Testis (tissue), 3 donors: ENCODE results near the gene MON2. TPM values are rescaled to one million over a fixed set of nuclear protein-coding genes. Genes with fewer than 3 reads are reported as not detected.

Source experiments
- DNase-seq: peaks from one replicate; pipeline ENCODE4 v3.0.0-alpha.2; 2019
- H3K27ac ChIP-seq, 2 donors: fragments of 200-600 bp; sonication (generic); one replicate each; pipeline ENCODE4 v1.5.1; 2019
- H3K27me3 ChIP-seq: fragments of 200-600 bp; sonication (generic); one replicate; pipeline ENCODE4 v1.5.1; 2019
- H3K36me3 ChIP-seq: fragments of 200-600 bp; sonication (generic); one replicate; pipeline ENCODE4 v1.5.1; 2017; ENCODE audit warnings: low read depth; ENCODE audit errors: missing control alignments
- H3K4me1 ChIP-seq: fragments of 200-600 bp; sonication (generic); one replicate; pipeline ENCODE4 v1.5.1; 2019
- H3K4me3 ChIP-seq, 2 donors: fragments of 200-600 bp; sonication (generic); one replicate each; pipeline ENCODE4 v1.5.1; 2017 to 2019
- H3K9me3 ChIP-seq: fragments of 200-600 bp; sonication (generic); one replicate; pipeline ENCODE4 v1.5.1; 2017
- CTCF ChIP-seq, 3 experiments: fragments of 450-650 bp in 2 of 3; fragments of 200-600 bp in 1 of 3; sonication (generic) in 1 of 3; IDR thresholded peaks; one replicate each; pipeline ENCODE4 v1.5.1; 2016 to 2019; ENCODE audit warnings: antibody characterized with exemption in 3 of 3, mild to moderate bottlenecking in 2 of 3, moderate library complexity in 1 of 3
- POLR2A ChIP-seq: fragments of 450-650 bp; IDR thresholded peaks from one replicate; pipeline ENCODE4 v1.6.1; 2017; ENCODE audit warnings: antibody characterized with exemption, mild to moderate bottlenecking, moderate library complexity
- WGBS, 2 donors: methylation state at CpG; one replicate each; pipeline ENCODE4 v1.1.5; 2018; 5-methylcytosine and 5-hydroxymethylcytosine counted together
- intact Hi-C: fragments of 100-400 bp; cut with DNase I; formaldehyde crosslinking; loops from one replicate; pipeline ENCODE4 v1.15.1; 2023; ENCODE audit warnings: low total_unique reads
- microRNA counts, 2 donors: library from miRNA; unstranded; fragments of <30 nt; microRNA quantifications; one replicate each; lab custom pipeline; 2016
- microRNA-seq, 2 donors: library from miRNA; unstranded; fragments of <30 nt; microRNA quantifications; one replicate each; pipeline ENCODE4, GENCODE V29; 2016; ENCODE audit warnings: borderline number of aligned reads in 2 of 2, borderline replicate concordance in 1 of 2
- polyA plus RNA-seq: library from polyadenylated mRNA; stranded (reverse); fragments of 350-450 nt; fragmentation: Illumina TruSeq; extraction: RNeasy Lipid Tissue Mini Kit (QIAGEN cat#74804); gene quantifications from one replicate; pipeline ENCODE4 v1.2.3, GENCODE V29; 2014; ENCODE audit warnings: low read depth, low replicate concordance; ENCODE audit not compliant: insufficient read depth
- small RNA-seq, 2 donors: library from RNA; depleted of rRNA; stranded (forward); fragments of <200 nt; gene quantifications; one replicate each; pipeline ENCODE3, GENCODE V24; 2016
- total RNA-seq, 2 donors: library from RNA; depleted of rRNA; stranded (reverse); fragments of >200 nt; gene quantifications; one replicate each; pipeline ENCODE4 v1.2.3, GENCODE V29; 2016

The MON2 gene
- total and polyA plus RNA-seq, 3 donors from 2014 or later, result 22.8 to 98.4 (median 90.1) TPM

- Histone ChIP-seq H3K4me3 (no peak overlapping the region), H3K36me3 (no peaks in the 10 kb centered on the region), H3K4me1 (no peaks in the 10 kb centered on the region), H3K27me3 (no peaks in the 10 kb centered on the region), H3K27ac (no peak overlapping the region), H3K9me3 (no peaks in the 10 kb centered on the region)
- TF ChIP-seq POLR2A, result no peak
- TF ChIP-seq CTCF (IDR thresholded peaks at IDR 0.05), result no peak
- intact Hi-C loops, result no loop called here
- 26 to 35% methylated on average over 3 of the region's 3 CpGs for WGBS, 2 donors
- DNase-seq, result no peak
Measured at GRCh38 chr12:62647586-62647985, 181.0 kb downstream of the MON2 start.

GRCh38 chr12:62649412-62650138 lies 182.9 kb downstream of the MON2 start:
- H3K27me3 ChIP-seq, result no peaks in the 10 kb centered on the region
- peaks cover 7% of the 10 kb centered on the region for H3K4me1 ChIP-seq
- no peaks in the 10 kb centered on the region for H3K36me3 ChIP-seq
- H3K4me3 ChIP-seq, result no peak overlapping the region
- TF ChIP-seq CTCF (IDR thresholded peaks at IDR 0.05), result no peak
- TF ChIP-seq POLR2A, result no peak
- H3K9me3 ChIP-seq, result no peaks in the 10 kb centered on the region
- 64 to 67% methylated on average over 4 of the region's 4 CpGs for WGBS, 2 donors
- H3K27ac ChIP-seq, result no peak overlapping the region
- intact Hi-C loops, result no loop called here
- no peak for DNase-seq

MicroRNA genes within 50 kb of the gene (microRNA counts, 767-probe panel; counts per million panel counts)
- microRNA hsa-let-7i-5p (lab: Ali Mortazavi, UCI), result 9,688 to 9,690 counts per million in 2 donors

Small RNAs within 50 kb of the gene (microRNA-seq; reads per million reads assigned to microRNA genes)
- gene MIRLET7I, result 46,957 to 56,648 reads per million in 2 donors

Small RNAs within 50 kb of the gene (small RNA-seq; reads per million reads assigned to genes)
- gene MIRLET7I, result 692 to 1,193 reads per million in 2 donors
- 0 reads per million in 2 donors for gene RNU6-399P

Other genes starting within 250 kb of the MON2 start
- gene USP15, start 206.4 kb upstream of the MON2 start, total RNA-seq, result 100 to 1,000 TPM; 128 to 146 TPM
- 66.1 TPM for gene USP15, start 206.4 kb upstream of the MON2 start, polyA plus RNA-seq